Activated CD8-positive, alpha-beta T cell treated with anti-CD3 and anti-CD28 coated beads, Interleukin-2, amount 10 ng/mL, durations not matched to agents 7 days and 5 days (primary cell): ENCODE data around the gene CARD11. TPM values are rescaled to one million over a fixed set of nuclear protein-coding genes. Genes with fewer than 3 reads are reported as not detected.
A peak's percentile ranks its signal among the peaks of the same experiment; 100 is the strongest.

Experiments used
- ATAC-seq: fragments of 150-1000 bp; cut with Tn5 transposase; one replicate; pipeline ENCODE4 v1.10.0; 2021; ENCODE audit warnings: moderate library complexity
- CTCF ChIA-PET: fragments of 350-600 bp; sonication (Branson Sonifier 250); formaldehyde crosslinking; loops from one replicate; lab custom pipeline; 2021; ENCODE audit warnings: antibody characterized with exemption; lab: Charles Lee
- POLR2A ChIA-PET: fragments of 350-600 bp; sonication (Branson Sonifier 250); formaldehyde crosslinking; loops from one replicate; lab custom pipeline; 2021; ENCODE audit warnings: antibody characterized with exemption; lab: Charles Lee
- DNase-seq: peaks from one replicate; pipeline ENCODE4 v3.0.0-alpha.2; 2020
- H3K27ac Mint-ChIP-seq: one replicate; pipeline ENCODE4 v1.8.0; 2021; ENCODE audit warnings: mild to moderate bottlenecking, mixed read lengths
- H3K27me3 Mint-ChIP-seq: one replicate; pipeline ENCODE4 v1.8.0; 2021; ENCODE audit warnings: low read depth, mixed read lengths
- H3K36me3 Mint-ChIP-seq: one replicate; pipeline ENCODE4 v1.8.0; 2021; ENCODE audit warnings: low read depth, mixed read lengths
- H3K4me1 Mint-ChIP-seq: one replicate; pipeline ENCODE4 v1.8.0; 2021; ENCODE audit warnings: low read depth, mixed read lengths
- H3K4me3 Mint-ChIP-seq: one replicate; pipeline ENCODE4 v1.8.0; 2021; ENCODE audit warnings: mild to moderate bottlenecking, mixed read lengths
- H3K9me3 Mint-ChIP-seq: one replicate; pipeline ENCODE4 v1.8.0; 2022; ENCODE audit warnings: mixed read lengths; ENCODE audit not compliant: insufficient read depth
- total RNA-seq, 2 experiments: library from RNA; stranded (reverse); gene quantifications; one replicate each; pipeline ENCODE4 v1.2.3, GENCODE V29; 2021

Gene CARD11
- total RNA-seq, 2 experiments from 2014 or later: 178 TPM

DNA sequence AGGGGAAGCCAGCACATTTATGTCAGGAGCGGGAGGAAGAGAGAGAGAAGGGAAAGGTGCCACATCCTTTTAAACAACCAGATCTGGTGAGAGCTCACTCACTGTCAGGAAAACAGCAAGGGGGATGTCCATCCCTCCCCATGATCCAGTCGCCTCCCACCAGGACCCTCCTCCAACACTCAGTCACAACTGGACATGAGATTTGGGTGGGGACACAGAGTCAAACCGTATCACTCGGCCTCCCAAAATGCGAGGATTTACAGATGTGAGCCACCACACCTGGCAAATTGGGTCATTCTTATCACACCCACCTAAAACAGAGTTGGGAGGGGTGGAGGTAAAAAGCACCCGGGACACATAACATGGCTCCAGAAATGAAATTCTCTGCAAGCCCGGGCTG is 41.0 kb downstream of the CARD11 start:
- Mint-ChIP-seq H3K27ac (peak overlapping the region; percentile 20), H3K4me1 (peaks cover 11% of the 10 kb centered on the region), H3K36me3 (peaks cover 65% of the 10 kb centered on the region), H3K4me3 (no peak overlapping the region), H3K27me3 (no peaks in the 10 kb centered on the region), H3K9me3 (no peaks in the 10 kb centered on the region)
- CTCF ChIA-PET: no interaction called here
- DNase-seq (no peak), ATAC-seq (no peak)
- POLR2A ChIA-PET: interaction anchor here (1.1 kb wide), 1 partner anchor 40 kb away, joined by 3 read pairs; no protein-coding TSS in a partner anchor

DNA sequence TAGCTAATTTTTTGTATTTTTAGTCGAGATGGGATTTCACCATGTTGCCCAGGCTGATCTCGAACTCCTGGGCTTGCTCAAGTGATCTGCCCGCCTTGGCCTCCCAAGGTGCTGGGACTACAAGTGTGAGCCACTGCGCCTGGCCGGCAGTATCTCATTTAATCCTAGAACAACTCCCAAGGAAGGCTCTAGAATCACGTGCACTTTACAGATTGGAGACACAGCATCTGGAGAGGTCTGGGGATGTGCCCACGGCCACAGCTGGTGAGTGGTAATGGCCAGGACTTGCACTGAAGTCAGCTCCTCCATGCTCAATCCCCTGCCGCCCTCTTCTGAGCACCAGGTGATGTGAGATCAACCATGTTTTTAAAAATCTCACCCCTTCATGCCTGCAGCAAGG is 43.1 kb downstream of the CARD11 start:
- H3K4me1 Mint-ChIP-seq: peaks cover 11% of the 10 kb centered on the region
- no peak overlapping the region for H3K4me3 Mint-ChIP-seq
- ATAC-seq (no peak), DNase-seq (no peak)
- no peak overlapping the region for H3K27ac Mint-ChIP-seq
- H3K9me3 Mint-ChIP-seq: peaks cover 9% of the 10 kb centered on the region
- peaks cover 68% of the 10 kb centered on the region for H3K36me3 Mint-ChIP-seq
- POLR2A ChIA-PET: no interaction called here
- H3K27me3 Mint-ChIP-seq: no peaks in the 10 kb centered on the region
- CTCF ChIA-PET: interaction anchor here (0.9 kb wide), 1 partner anchor 10 kb away, joined by 5 read pairs; no protein-coding TSS in a partner anchor

DNA sequence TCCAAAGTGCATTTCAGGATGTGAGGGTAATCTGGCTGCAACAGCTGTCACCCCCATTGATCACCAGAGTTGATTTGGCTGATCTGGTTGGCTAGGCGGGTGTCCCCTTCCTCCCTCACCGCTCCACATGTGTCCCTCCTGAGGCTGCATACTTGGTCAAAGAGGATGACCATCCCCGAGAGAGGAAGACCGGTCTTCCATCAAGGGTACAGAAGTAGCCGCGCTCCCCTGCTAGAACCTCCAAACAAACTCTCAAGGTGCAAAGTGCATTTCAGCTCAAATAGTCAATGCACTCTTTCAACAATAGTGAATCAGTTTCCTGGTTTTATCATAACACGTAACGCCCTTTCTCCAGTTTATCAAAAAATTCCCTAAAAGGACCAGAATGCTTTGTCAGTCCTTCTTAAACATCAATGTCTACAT is 44.6 kb downstream of the CARD11 start:
- CTCF ChIA-PET: interaction anchor here (0.9 kb wide), 2 partner anchors 8 to 11 kb away, joined by 3 to 4 read pairs; no protein-coding TSS in a partner anchor
- no peak for ATAC-seq
- H3K4me1 Mint-ChIP-seq: peaks cover 16% of the 10 kb centered on the region
- no peak overlapping the region for H3K27ac Mint-ChIP-seq
- H3K36me3 Mint-ChIP-seq: peaks cover 82% of the 10 kb centered on the region
- H3K27me3 Mint-ChIP-seq: no peaks in the 10 kb centered on the region
- POLR2A ChIA-PET: no interaction called here
- H3K4me3 Mint-ChIP-seq: no peak overlapping the region
- peaks cover 20% of the 10 kb centered on the region for H3K9me3 Mint-ChIP-seq
- no peak for DNase-seq

DNA sequence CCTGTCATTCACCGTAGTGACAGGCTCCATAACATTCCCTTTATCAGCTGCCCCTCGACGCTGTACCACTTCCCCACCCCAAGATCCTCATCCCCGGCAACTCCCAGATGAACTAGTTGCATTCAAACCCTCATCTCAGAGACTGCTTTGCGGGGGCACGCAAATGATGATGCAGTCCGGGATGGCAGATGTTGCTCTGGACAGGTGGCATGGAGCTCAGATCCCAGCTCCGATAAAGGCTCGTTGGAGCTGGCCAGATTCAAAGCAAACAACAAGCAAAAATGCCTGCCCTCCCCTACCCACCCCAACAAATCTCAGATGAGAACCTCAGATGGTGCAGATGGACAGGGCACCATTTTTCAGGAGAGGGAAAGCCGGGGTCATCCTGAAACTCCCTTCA is 46.7 kb downstream of the CARD11 start:
- Mint-ChIP-seq H3K27me3 (no peaks in the 10 kb centered on the region), H3K4me3 (no peak overlapping the region)
- POLR2A ChIA-PET: interaction anchor here (1.3 kb wide), 1 partner anchor 14 kb away, joined by 5 read pairs; no protein-coding TSS in a partner anchor

DNA sequence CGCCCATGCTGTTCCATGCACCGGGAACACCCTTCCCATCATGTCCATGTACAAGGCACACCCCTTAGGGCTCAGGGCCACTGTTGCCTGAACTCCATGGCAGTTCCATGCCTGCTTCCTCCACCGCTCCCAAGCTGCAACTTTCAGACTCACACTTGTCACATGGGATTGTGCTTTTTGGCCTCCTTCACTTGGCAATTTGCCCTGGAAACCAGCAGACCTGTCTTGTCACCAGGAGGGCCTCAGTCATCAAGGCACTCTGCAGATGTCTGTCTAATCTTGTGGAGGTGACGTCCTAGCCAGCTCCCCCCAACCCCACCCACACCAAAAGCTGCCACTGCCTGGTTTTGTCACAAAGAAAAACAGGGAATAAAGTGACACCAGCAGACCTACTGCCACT is 47.5 kb downstream of the CARD11 start:
- Mint-ChIP-seq H3K27me3 (no peaks in the 10 kb centered on the region), H3K4me1 (peaks cover 8% of the 10 kb centered on the region), H3K4me3 (no peak overlapping the region), H3K27ac (no peak overlapping the region), H3K36me3 (peaks cover 88% of the 10 kb centered on the region), H3K9me3 (peaks cover 21% of the 10 kb centered on the region)
- DNase-seq (no peak), ATAC-seq (no peak)
- POLR2A ChIA-PET: no interaction called here
- CTCF ChIA-PET: interaction anchor here (0.6 kb wide), 1 partner anchor 537 kb away, joined by 3 read pairs; no protein-coding TSS in a partner anchor

More for the DNA sequence above, 46.7 kb downstream of the CARD11 start:
- Mint-ChIP-seq H3K4me1 (peaks cover 10% of the 10 kb centered on the region), H3K9me3 (peaks cover 20% of the 10 kb centered on the region), H3K27ac (no peak overlapping the region), H3K36me3 (peaks cover 88% of the 10 kb centered on the region)
- CTCF ChIA-PET: no interaction called here
- DNase-seq: no peak
- no peak for ATAC-seq

DNA sequence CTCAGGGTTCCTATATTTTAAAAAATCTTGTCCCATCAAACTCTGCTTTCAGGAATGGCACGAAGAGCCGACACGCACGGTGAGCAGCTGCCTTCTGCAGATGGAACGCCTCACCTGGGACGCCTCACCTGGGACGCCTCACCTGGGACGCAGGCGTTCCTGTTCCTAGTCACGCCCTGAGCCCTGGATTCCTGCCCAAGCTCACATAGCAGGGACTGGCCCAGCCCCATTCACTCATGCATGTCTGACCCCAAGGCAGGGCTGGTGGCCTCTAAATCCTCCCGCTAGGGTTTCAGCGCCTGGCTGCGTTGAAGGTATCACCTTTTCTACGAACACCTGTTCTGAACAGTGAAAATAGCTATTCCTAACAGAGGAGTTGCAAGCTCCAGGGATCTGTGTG is 49.8 kb downstream of the CARD11 start:
- DNase-seq: no peak
- ATAC-seq: no peak
- ChIA-PET POLR2A (interaction anchor here (0.6 kb wide), 1 partner anchor 20 kb away, joined by 3 read pairs; no protein-coding TSS in a partner anchor), CTCF (interaction anchor here (1.1 kb wide), 1 partner anchor 11 kb away, joined by 3 read pairs; no protein-coding TSS in a partner anchor)
- Mint-ChIP-seq H3K4me1 (peaks cover 9% of the 10 kb centered on the region), H3K9me3 (peaks cover 28% of the 10 kb centered on the region), H3K4me3 (no peak overlapping the region), H3K27me3 (no peaks in the 10 kb centered on the region), H3K27ac (no peak overlapping the region), H3K36me3 (peaks cover 82% of the 10 kb centered on the region)

DNA sequence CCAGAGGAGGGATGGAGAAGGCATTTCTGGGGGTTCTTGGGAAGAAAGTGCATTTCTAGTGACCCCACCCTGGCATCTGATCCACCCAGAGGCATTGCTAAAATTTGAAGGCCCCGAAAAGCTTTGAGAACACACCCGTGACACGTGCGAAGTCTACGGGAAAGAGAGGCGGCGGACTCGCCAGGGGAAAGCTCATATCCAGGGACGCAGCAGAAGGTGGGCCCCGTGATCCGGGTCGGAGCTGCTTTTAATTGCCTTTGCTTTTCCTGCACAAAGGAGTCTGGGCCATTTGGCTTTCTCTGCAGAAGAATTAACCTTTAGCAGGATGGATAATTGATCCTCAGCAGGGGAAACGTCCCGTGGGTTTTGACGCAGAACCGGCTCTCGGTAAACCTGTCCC is 50.3 kb downstream of the CARD11 start:
- POLR2A ChIA-PET: no interaction called here
- Mint-ChIP-seq H3K9me3 (peaks cover 28% of the 10 kb centered on the region), H3K27me3 (no peaks in the 10 kb centered on the region), H3K4me1 (peaks cover 11% of the 10 kb centered on the region), H3K36me3 (peaks cover 84% of the 10 kb centered on the region), H3K4me3 (no peak overlapping the region), H3K27ac (no peak overlapping the region)
- CTCF ChIA-PET: interaction anchor here (1.1 kb wide), 1 partner anchor 10 kb away, joined by 3 read pairs; no protein-coding TSS in a partner anchor
- DNase-seq: no peak
- ATAC-seq: no peak

DNA sequence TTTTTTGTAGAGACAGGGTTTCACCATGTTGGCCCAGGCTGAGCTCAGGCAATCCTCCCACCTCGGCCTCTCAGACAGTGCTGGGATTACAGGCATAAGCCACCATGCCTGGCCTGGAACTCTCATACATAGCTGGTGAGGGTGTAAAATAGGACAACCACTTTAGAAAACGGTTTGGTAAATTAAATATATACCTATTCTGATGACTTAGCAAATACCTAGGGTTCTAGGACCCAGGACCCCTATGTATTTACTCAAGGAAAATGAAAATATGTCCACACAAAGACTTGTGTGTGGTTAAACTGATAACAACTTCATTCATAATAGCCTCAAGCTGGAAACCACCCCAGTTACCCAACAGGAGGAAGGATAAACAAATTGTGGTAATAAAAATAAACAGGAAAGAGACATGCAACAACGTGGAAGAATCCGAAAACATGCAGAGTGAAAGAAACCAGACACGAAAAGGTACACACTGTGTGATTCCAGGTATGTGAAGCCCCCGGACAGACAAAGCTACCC is 52.7 kb downstream of the CARD11 start:
- DNase-seq (no peak), ATAC-seq (no peak)
- no peak overlapping the region for H3K27ac Mint-ChIP-seq
- no peak overlapping the region for H3K4me3 Mint-ChIP-seq
- ChIA-PET POLR2A (no interaction called here), CTCF (interaction anchor here (1.0 kb wide), 1 partner anchor 8 kb away, joined by 3 read pairs; no protein-coding TSS in a partner anchor)
- peaks cover 81% of the 10 kb centered on the region for H3K36me3 Mint-ChIP-seq
- H3K9me3 Mint-ChIP-seq: peaks cover 23% of the 10 kb centered on the region
- peaks cover 21% of the 10 kb centered on the region for H3K4me1 Mint-ChIP-seq
- H3K27me3 Mint-ChIP-seq: no peaks in the 10 kb centered on the region

DNA sequence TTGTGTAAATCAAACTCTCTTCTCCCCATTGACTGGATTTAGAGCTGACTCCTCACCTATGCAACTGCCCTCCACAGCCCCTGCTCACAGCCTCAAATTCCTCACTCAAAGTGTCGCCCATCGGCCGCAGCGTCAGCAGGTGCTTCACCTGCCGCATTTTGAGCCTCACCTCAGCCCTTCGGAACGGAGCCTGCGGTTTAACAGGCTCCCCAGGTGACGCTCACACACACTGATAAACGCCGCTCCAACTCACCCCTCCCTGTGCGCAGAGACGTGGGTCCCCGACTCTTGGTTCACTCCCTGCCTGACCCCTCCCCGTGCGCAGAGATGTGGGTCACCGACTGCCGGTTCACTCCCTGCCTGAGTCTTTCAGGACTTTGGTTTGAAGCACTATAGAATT is 57.1 kb downstream of the CARD11 start:
- DNase-seq: no peak
- ChIA-PET CTCF (no interaction called here), POLR2A (no interaction called here)
- no peak overlapping the region for H3K27ac Mint-ChIP-seq
- peaks cover 71% of the 10 kb centered on the region for H3K36me3 Mint-ChIP-seq
- no peak overlapping the region for H3K4me3 Mint-ChIP-seq
- peaks cover 8% of the 10 kb centered on the region for H3K9me3 Mint-ChIP-seq
- no peak for ATAC-seq
- H3K27me3 Mint-ChIP-seq: no peaks in the 10 kb centered on the region
- H3K4me1 Mint-ChIP-seq: peaks cover 57% of the 10 kb centered on the region

DNA sequence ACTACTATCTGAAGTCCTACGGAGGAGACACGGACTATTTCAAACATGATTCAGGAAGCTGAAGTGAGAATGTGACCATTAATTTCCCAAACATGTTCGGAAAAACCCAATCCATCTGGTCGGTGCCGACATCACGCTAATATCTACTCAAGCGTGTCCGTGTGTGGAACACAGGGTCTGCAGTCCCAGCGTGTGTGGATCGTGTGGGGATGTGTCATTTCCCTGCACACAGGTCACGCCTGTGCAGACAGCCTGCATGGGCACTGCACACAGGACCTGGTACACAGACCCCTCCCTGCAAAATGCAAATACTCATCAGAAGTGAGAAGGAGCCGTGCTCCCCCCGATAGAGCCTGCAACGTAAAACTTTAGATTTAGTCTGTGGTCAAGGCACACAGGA is 57.8 kb downstream of the CARD11 start:
- H3K36me3 Mint-ChIP-seq: peaks cover 71% of the 10 kb centered on the region
- CTCF ChIA-PET: no interaction called here
- no peaks in the 10 kb centered on the region for H3K27me3 Mint-ChIP-seq
- DNase-seq (no peak), ATAC-seq (no peak)
- H3K9me3 Mint-ChIP-seq: peaks cover 4% of the 10 kb centered on the region
- H3K4me1 Mint-ChIP-seq: peaks cover 64% of the 10 kb centered on the region
- POLR2A ChIA-PET: no interaction called here
- no peak overlapping the region for H3K27ac Mint-ChIP-seq
- H3K4me3 Mint-ChIP-seq: no peak overlapping the region

DNA sequence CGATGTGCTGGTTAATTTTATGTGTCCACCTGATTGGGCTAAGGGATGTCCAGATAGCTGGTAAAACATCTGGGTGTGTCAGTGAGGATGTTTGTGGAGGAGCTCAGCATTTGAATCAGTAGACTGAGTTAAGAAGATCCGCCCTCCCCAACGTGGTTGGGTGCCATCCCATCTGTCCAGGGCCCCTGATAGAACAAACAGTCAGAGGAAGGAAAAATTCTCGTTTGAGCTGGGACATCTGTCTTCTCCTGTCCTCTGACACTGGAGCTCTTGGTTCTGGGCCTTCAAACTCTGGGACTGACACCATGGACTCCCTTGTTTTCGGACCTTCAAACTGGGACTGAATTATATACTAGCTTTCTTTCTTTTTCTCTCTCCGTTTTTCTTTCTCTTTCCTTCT is 59.6 kb downstream of the CARD11 start:
- Mint-ChIP-seq H3K4me3 (no peak overlapping the region), H3K27ac (peak overlapping the region; percentile 80), H3K36me3 (peaks cover 70% of the 10 kb centered on the region), H3K9me3 (no peaks in the 10 kb centered on the region), H3K4me1 (peaks cover 77% of the 10 kb centered on the region), H3K27me3 (no peaks in the 10 kb centered on the region)
- DNase-seq (no peak), ATAC-seq (no peak)
- ChIA-PET CTCF (interaction anchor here (1.0 kb wide), 1 partner anchor 81 kb away, joined by 3 read pairs; no protein-coding TSS in a partner anchor), POLR2A (interaction anchor here (1.1 kb wide), 1 partner anchor 26 kb away, joined by 3 read pairs; no protein-coding TSS in a partner anchor)

DNA sequence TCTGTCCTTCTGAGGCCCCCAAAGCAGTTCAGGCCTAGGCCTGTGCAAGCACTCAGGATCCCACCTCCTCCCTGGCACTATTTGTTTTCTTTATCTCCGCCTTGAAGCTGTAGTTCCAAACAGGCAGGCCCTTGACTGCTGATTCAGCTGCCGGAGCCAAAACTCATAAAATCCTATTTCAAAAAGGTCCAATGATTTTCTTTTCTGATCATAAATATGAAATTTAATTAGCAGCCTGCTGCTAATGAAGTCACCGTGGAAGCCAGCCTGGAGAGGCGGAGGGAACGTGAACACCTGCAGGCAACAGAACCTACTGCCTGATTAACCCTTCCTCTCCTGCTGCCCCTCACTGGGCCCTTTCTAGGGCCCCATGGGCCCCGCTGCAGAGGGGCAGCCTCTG is 60.1 kb downstream of the CARD11 start:
- H3K27ac Mint-ChIP-seq: peak overlapping the region; percentile 80
- no peak overlapping the region for H3K4me3 Mint-ChIP-seq
- H3K36me3 Mint-ChIP-seq: peaks cover 74% of the 10 kb centered on the region

More for the DNA sequence above, 60.1 kb downstream of the CARD11 start:
- H3K9me3 Mint-ChIP-seq: no peaks in the 10 kb centered on the region
- peaks cover 81% of the 10 kb centered on the region for H3K4me1 Mint-ChIP-seq
- H3K27me3 Mint-ChIP-seq: no peaks in the 10 kb centered on the region
- CTCF ChIA-PET: interaction anchor here (0.9 to 1.1 kb wide), 3 partner anchors 10 to 171 kb away, joined by 3 to 4 read pairs (median 3); no protein-coding TSS in a partner anchor
- DNase-seq: no peak
- POLR2A ChIA-PET: interaction anchor here (1.1 to 1.3 kb wide), 3 partner anchors 12 to 27 kb away, joined by 3 to 5 read pairs (median 4); no protein-coding TSS in a partner anchor
- no peak for ATAC-seq
